H1 (cell line): ENCODE results near the gene CLIC3.

Source experiments
- BACH1 ChIP-seq: IDR thresholded peaks from 2 replicates; pipeline ENCODE4 v1.6.1; 2012; ENCODE audit warnings: low read length, improper control_type of control experiment
- CBX8 ChIP-seq: fragments of 300-800, 300-1000 bp; sonication (generic); IDR thresholded peaks from 2 replicates; pipeline ENCODE4 v1.7.1; 2016; ENCODE audit warnings: low read depth, low read length, borderline replicate concordance
- CTCF ChIP-seq, 3 experiments: IDR thresholded peaks; 1 replicate in 2 of 3; 2 replicates in 1 of 3; pipeline versions ENCODE4 v1.5.1 to v1.6.1; 2011; ENCODE audit warnings: low read length in 3 of 3, mild to moderate bottlenecking in 3 of 3, inconsistent platforms in 2 of 3, low read depth in 1 of 3, moderate library complexity in 1 of 3; ENCODE audit not compliant: insufficient read depth in 1 of 3; ENCODE audit errors: control extremely low read depth in 1 of 3
- EZH2 ChIP-seq: fragments of 200-600 bp; sonication (generic); IDR thresholded peaks from 2 replicates; pipeline ENCODE4 v1.7.1; 2012; ENCODE audit warnings: low read depth, mild to moderate bottlenecking, moderate library complexity, low read length, inconsistent platforms; ENCODE audit not compliant: severe bottlenecking
- FOSL1 ChIP-seq: IDR thresholded peaks from 2 replicates; pipeline ENCODE4 v1.6.1; 2011; ENCODE audit warnings: mild to moderate bottlenecking, low read depth, low read length, moderate library complexity; ENCODE audit not compliant: insufficient read depth
- JUND ChIP-seq: IDR thresholded peaks from 2 replicates; pipeline ENCODE4 v1.6.1; 2011; ENCODE audit warnings: mild to moderate bottlenecking, improper control_type of control experiment, low read length
- KDM1A ChIP-seq: fragments of 200-600, 300-600 bp; sonication (generic); IDR thresholded peaks from 2 replicates; pipeline ENCODE4 v1.7.1; 2016; ENCODE audit warnings: mild to moderate bottlenecking, low read length, borderline replicate concordance
- KDM5A ChIP-seq: fragments of 200-600 bp; IDR thresholded peaks from 2 replicates; pipeline ENCODE4 v1.7.1; 2012; ENCODE audit warnings: mild to moderate bottlenecking, low read length, inconsistent platforms, mixed read lengths
- PHF8 ChIP-seq: fragments of 200-600 bp; sonication (generic); conservative IDR thresholded peaks from 2 replicates; pipeline ENCODE4 v1.7.1; 2012; ENCODE audit warnings: low read depth, mild to moderate bottlenecking, inconsistent platforms, low read length, moderate library complexity
- POLR2A ChIP-seq, 2 experiments: IDR thresholded peaks; 1 replicate in 1 of 2; 2 replicates in 1 of 2; pipeline ENCODE4 v1.6.1; 2011; ENCODE audit warnings: low read depth in 2 of 2, low read length in 2 of 2, mild to moderate bottlenecking in 2 of 2; ENCODE audit errors: control extremely low read depth in 1 of 2
- SIX5 ChIP-seq: IDR thresholded peaks from 2 replicates; pipeline ENCODE4 v1.6.1; 2011; ENCODE audit warnings: mild to moderate bottlenecking, low read depth, low read length
- SP1 ChIP-seq: IDR thresholded peaks from 2 replicates; pipeline ENCODE4 v1.6.1; 2011; ENCODE audit warnings: low read depth, low read length
- SP2 ChIP-seq: IDR thresholded peaks from 2 replicates; pipeline ENCODE4 v1.6.1; 2012; ENCODE audit warnings: mild to moderate bottlenecking, low read length, inconsistent platforms
- TAF1 ChIP-seq: IDR thresholded peaks from 2 replicates; pipeline ENCODE4 v1.6.1; 2011; ENCODE audit warnings: mild to moderate bottlenecking, low read depth, low read length

DNA sequence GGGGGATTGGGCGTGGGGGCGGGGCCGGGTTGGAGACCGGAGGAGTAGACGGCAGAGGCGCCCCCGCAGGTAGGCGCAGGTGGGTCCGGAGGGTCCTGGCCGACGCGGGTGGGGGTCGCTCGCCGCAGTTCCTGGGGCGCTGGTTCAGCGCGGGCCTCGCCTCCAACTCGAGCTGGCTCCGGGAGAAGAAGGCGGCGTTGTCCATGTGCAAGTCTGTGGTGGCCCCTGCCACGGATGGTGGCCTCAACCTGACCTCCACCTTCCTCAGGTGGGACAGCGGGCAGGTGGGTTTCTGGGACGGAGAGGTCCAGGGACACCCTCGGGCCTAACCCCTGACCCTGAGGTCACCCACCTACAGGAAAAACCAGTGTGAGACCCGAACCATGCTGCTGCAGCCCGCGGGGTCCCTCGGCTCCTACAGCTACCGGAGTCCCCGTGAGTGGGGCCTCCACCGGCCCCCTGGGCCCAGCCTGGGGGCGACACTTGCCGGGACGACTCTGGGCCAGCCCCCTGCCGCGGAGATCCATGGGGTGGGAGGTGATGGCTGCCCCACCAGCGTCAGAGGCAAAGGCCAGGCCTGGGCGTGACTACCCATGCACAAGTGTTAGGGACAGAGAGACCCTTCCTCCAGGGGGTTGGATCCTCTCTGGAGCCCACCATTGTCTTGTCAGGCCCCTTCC lies 17.4 kb downstream of the CLIC3 start:
- no peak for TF ChIP-seq PHF8
- no peak for TF ChIP-seq SP1
- TF ChIP-seq CTCF (IDR thresholded peaks at IDR 0.05; ENCODE audit: control extremely low read depth in 1 of 3, insufficient read depth in 1 of 3, low read depth in 1 of 3, low read length in 3 of 3) = no peak
- no peak for TF ChIP-seq TAF1
- no peak for TF ChIP-seq KDM1A
- TF ChIP-seq SIX5 = no peak
- no peak for TF ChIP-seq POLR2A (IDR thresholded peaks at IDR 0.05; ENCODE audit: control extremely low read depth in 1 of 2, low read depth in 2 of 2, low read length in 2 of 2)
- TF ChIP-seq BACH1 = no peak
- no peak for TF ChIP-seq SP2
- TF ChIP-seq FOSL1 = no peak
- TF ChIP-seq EZH2 = no peak
- no peak for TF ChIP-seq CBX8
- no peak for TF ChIP-seq JUND
- TF ChIP-seq KDM5A = no peak
